Stimulated activated naive B cell treated with anti-CD40 and anti-IgM and Interleukin-4, amounts not matched to agents 10 μg/mL and 1 μg/mL and 100 μg/mL, for 72 hours (primary cell): ENCODE measurements around the gene FKBP5.
A peak's percentile ranks its signal among the peaks of the same experiment; 100 is the strongest.
"Not testable (repeated sequence)": the region's sequence is repeated elsewhere in the genome, so short reads cannot be mapped to it uniquely, and the experiment has no call there.

ENCODE experiments used
- ATAC-seq, 2 donors: fragments of 150-1000 bp; cut with Tn5 transposase; replicated peaks; 2 replicates each; pipeline ENCODE4 v1.10.0; 2021; ENCODE audit warnings: moderate library complexity in 1 of 2
- DNase-seq: peaks from one replicate; pipeline ENCODE4 v3.0.0; 2021
- H3K27ac Mint-ChIP-seq: one replicate; pipeline ENCODE4 v1.8.0; 2022; ENCODE audit warnings: mild to moderate bottlenecking, mixed read lengths
- H3K27me3 Mint-ChIP-seq, 2 donors: one replicate each; pipeline ENCODE4 v1.8.0; 2022; ENCODE audit warnings: mixed read lengths in 2 of 2
- H3K36me3 Mint-ChIP-seq, 2 donors: one replicate each; pipeline ENCODE4 v1.8.0; 2022; ENCODE audit warnings: mixed read lengths in 2 of 2, mild to moderate bottlenecking in 1 of 2
- H3K4me1 Mint-ChIP-seq, 2 donors: one replicate each; pipeline ENCODE4 v1.8.0; 2022; ENCODE audit warnings: mixed read lengths in 2 of 2, mild to moderate bottlenecking in 1 of 2
- H3K4me3 Mint-ChIP-seq, 2 donors: one replicate each; pipeline ENCODE4 v1.8.0; 2022; ENCODE audit warnings: mild to moderate bottlenecking in 2 of 2, mixed read lengths in 2 of 2, moderate library complexity in 1 of 2
- H3K9me3 Mint-ChIP-seq, 2 donors: one replicate each; pipeline ENCODE4 v1.8.0; 2022; ENCODE audit warnings: mixed read lengths in 2 of 2, mild to moderate bottlenecking in 1 of 2

FKBP5 gene

DNA sequence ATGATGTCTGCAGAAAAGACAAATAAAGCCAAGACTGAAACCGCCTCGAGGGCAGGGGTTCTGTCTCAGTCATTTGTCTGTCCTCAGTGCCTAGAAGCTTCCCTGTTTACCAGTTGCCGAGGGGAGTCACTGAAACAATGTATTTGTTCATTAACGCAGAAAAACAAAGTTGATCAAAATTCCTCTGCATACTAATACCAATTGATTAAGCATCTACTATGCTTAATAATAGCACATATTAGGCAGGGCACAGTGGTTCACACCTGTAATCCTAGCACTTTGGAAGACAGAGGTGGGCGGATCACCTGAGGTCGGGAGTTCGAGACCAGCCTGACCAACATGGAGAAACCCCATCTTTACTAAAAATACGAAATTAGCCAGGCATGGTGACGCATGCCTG is 1.8 kb upstream of the FKBP5 start:
- no peak for DNase-seq
- no peak overlapping the region for H3K4me3 Mint-ChIP-seq
- H3K27me3 Mint-ChIP-seq = no peaks in the 10 kb centered on the region
- H3K36me3 Mint-ChIP-seq = no peaks in the 10 kb centered on the region
- H3K9me3 Mint-ChIP-seq = no peaks in the 10 kb centered on the region
- peaks cover 6 to 15% of the 10 kb centered on the region in 2 donors for H3K4me1 Mint-ChIP-seq
- no peak for ATAC-seq
- H3K27ac Mint-ChIP-seq = no peak overlapping the region

DNA sequence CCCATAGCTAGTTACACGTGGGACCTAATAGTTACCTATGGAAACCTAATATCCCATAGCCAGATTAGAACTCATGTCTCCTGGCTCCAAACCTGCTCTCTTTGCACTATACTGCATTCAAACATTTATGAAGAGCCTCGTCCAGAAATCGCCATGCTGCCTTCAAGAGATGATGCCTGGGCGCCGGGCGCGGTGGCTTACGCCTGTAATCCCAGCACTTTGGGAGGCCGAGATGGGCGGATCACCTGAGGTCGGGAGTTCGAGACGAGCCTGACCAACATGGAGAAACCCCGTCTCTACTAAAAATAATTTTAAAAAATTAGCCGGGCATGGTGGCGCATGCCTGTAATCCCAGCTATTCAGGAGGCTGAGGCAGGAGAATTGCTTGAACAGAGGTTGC is 1.3 kb upstream of the FKBP5 start:
- H3K9me3 Mint-ChIP-seq, DNase-seq, H3K4me3 Mint-ChIP-seq, H3K36me3 Mint-ChIP-seq, H3K27me3 Mint-ChIP-seq, ATAC-seq, H3K27ac Mint-ChIP-seq: not testable (repeated sequence)
- peaks cover 6 to 15% of the 10 kb centered on the region in 2 donors for H3K4me1 Mint-ChIP-seq

DNA sequence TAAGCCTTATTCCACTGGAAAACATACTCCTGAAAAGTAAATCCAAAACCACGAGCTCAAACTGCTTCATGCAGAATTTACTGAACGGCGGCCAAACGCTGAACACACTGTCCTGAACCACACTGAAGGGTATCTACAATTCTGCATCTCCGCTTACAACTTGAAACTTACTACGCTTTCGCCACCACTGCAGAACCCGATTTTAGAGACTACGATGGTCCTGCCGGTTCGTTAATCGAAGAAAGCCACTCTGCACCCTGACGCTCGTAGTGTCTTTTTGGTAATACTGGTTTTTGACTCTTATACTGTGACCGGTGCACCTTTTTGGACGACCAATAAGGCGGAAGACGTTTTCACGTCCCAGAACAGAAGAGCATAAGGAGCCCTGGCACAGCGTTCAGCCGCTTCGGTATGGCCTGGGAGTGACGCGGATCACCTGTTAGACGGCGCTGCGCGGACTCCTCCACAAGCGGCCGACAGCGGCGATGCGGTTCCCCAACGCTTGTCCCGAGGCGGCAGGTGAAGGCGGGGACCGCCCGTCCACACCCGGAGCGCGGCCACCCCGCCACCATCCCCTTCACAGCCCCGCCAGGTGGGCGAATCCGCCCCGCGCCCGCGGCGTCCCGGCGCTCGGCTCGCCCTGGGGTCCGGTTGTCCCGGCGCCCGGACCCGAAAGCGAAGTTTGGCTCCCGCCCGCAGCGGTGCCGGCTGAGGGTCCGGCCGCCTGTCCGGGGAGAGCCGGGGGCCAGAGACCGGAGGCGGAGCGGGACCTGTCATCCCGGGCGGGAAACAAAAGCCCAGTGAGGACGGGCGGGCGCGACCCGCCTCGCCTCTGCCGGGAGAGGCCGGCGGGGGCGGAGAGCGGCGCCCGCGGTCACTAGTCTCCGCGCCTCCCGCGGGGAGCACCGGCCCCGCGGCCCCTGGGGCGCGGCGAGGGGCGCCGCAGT is 784 bp downstream of the FKBP5 start:
- Mint-ChIP-seq H3K27me3 (no peaks in the 10 kb centered on the region), H3K4me1 (peaks cover 6 to 15% of the 10 kb centered on the region in 2 donors), H3K4me3 (peak overlapping the region; percentile 88 to 89), H3K9me3 (no peaks in the 10 kb centered on the region), H3K36me3 (no peaks in the 10 kb centered on the region), H3K27ac (peak overlapping the region; percentile 72)
- ATAC-seq (peak; percentile 59 to 65), DNase-seq (peak; percentile 45)

DNA sequence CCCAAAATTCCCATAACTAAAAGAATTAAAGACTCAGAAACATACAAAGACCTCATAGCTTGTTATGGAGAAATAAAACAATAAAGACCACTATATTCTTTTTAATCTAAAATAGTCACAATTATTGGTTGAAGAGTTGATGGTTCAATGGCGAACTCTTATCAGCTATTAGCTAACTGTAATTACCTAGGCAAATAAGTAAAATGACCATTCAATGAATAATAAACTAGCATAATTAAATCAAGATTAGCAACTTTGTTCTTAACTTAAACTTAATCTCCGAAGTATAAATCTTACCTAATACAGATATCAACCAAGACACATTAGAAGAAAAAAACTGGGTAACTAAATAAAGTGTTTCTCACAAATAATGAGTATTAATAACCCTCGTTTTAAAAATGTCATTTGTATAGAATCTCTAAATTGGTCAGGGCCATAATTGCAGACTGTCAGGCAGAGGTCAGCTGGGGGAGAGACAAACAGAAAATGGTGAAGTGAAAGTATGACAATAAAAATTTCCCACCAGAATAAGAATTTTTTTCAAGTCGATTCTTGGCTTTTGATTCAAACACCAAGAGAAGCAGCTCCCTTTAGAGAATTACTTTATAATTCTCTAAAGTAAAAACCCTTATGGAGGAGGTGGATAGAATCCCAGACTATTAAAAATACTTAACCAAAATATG is 1.7 kb downstream of the FKBP5 start:
- peak overlapping the region; percentile 88 to 89 for H3K4me3 Mint-ChIP-seq
- no peak for DNase-seq
- H3K27ac Mint-ChIP-seq = no peak overlapping the region
- no peaks in the 10 kb centered on the region for H3K27me3 Mint-ChIP-seq
- H3K4me1 Mint-ChIP-seq = peaks cover 6 to 15% of the 10 kb centered on the region in 2 donors
- H3K36me3 Mint-ChIP-seq = no peaks in the 10 kb centered on the region
- no peaks in the 10 kb centered on the region for H3K9me3 Mint-ChIP-seq
- no peak for ATAC-seq

DNA sequence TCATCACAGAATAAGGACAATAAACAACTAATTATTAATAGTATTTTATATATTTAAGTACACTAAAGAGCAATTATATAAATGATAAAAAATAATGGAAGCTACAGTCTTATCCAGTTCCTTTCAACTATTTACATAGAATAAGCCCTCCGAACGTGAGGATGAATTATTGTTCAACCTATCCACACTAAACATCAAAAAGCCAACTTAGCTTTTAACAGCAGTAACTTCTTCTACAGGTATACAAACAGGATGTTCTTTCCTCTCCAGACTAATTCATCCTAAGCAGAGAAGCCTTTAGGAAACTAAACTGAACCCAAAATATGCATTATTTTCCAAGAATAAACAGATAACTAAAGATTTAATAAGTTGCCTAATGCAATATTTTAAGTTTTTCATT is 2.3 kb downstream of the FKBP5 start:
- H3K27ac Mint-ChIP-seq = no peak overlapping the region
- H3K27me3 Mint-ChIP-seq = no peaks in the 10 kb centered on the region
- DNase-seq (no peak), ATAC-seq (no peak)
- H3K36me3 Mint-ChIP-seq = no peaks in the 10 kb centered on the region
- no peaks in the 10 kb centered on the region for H3K9me3 Mint-ChIP-seq
- H3K4me1 Mint-ChIP-seq = peaks cover 7 to 21% of the 10 kb centered on the region in 2 donors
- no peak overlapping the region for H3K4me3 Mint-ChIP-seq

DNA sequence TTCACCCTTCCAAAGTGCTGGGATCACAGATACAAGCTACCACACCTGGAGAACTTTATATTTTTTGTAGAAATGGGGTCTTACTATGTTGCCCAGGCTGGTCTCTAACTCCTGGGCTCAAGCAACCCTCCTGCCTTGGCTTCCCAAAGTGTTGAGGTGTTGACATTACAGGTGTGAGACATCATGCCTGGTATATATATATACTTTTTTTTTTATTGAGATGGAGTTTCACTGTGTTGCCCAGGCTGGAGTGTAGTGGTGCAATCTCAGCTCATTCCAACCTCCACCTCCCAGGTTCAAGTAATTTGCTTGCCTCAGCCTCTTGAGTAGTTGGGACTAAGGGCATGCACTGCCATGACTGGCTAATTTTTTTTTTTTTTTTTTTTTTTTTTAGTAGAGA is 5.4 kb downstream of the FKBP5 start:
- Mint-ChIP-seq H3K4me3 (no peak overlapping the region), H3K27ac (no peak overlapping the region), H3K36me3 (peaks cover 2 to 3% of the 10 kb centered on the region in 2 donors), H3K9me3 (no peaks in the 10 kb centered on the region), H3K27me3 (no peaks in the 10 kb centered on the region), H3K4me1 (peaks cover 5 to 16% of the 10 kb centered on the region in 2 donors)
- DNase-seq = no peak
- no peak for ATAC-seq

DNA sequence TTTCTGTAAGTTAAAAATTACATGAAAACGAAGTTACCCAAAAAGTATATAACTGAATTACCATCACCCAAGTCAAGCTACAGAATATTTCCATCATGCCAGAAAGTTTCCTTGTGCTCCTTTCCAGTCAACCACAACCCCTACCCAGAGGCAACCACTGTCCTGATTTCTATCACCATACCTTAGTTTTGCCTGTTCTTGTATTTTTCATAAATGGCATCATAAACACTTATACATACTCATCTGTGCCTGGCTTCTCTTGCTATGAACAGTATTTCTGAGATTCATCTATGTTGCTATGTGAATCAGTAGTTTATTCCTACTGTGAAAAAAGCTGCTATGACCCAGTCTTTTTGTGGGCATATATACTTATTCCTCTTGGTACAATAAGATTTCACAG is 7.4 kb downstream of the FKBP5 start:
- ATAC-seq = no peak
- no peak for DNase-seq
- H3K4me1 Mint-ChIP-seq = peaks cover 3 to 9% of the 10 kb centered on the region in 2 donors
- no peak overlapping the region for H3K4me3 Mint-ChIP-seq
- no peaks in the 10 kb centered on the region for H3K9me3 Mint-ChIP-seq
- H3K27me3 Mint-ChIP-seq = no peaks in the 10 kb centered on the region
- no peak overlapping the region for H3K27ac Mint-ChIP-seq
- peaks cover 2 to 3% of the 10 kb centered on the region in 2 donors for H3K36me3 Mint-ChIP-seq

DNA sequence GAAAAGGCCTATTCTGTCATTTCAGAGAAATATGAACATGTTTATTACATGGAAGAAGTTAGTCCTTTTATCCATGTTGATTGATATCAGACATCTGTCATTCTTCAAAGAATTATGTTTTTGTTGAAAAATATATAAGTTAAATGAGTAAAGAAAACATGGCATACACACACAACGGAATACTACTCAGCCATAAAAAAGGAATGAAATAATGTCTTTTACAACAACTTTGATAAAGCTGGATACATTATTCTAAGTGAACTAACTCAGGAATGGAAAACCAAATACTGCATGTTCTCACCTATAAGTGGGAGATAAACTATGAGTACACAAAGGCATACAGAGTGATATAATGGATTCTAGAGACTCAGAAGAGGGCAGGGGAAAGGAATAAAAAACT is 9.3 kb downstream of the FKBP5 start:
- Mint-ChIP-seq H3K4me3 (no peak overlapping the region), H3K9me3 (no peaks in the 10 kb centered on the region), H3K4me1 (peaks cover 3 to 9% of the 10 kb centered on the region in 2 donors), H3K27ac (no peak overlapping the region), H3K27me3 (no peaks in the 10 kb centered on the region), H3K36me3 (peaks cover 2 to 3% of the 10 kb centered on the region in 2 donors)
- no peak for ATAC-seq
- no peak for DNase-seq

DNA sequence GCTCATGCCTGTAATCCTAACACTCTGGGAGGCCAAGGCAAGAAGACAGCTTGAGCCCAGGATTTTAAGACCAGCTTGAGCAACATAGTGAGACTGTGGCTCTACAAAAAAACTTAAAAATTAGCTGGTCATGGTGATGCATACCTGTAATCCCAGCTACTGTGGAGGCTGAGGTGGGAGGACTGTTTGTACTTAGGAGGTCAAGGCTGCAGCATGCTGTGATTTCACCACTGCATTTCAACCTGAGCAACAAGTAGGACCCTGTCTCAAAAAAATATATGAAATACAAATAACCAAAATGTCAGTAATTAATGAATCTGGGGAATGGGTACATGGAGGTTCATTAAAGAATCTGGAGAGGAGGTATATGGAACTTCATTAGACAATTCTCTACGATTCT is 9.9 kb downstream of the FKBP5 start:
- H3K27me3 Mint-ChIP-seq = no peaks in the 10 kb centered on the region

DNA sequence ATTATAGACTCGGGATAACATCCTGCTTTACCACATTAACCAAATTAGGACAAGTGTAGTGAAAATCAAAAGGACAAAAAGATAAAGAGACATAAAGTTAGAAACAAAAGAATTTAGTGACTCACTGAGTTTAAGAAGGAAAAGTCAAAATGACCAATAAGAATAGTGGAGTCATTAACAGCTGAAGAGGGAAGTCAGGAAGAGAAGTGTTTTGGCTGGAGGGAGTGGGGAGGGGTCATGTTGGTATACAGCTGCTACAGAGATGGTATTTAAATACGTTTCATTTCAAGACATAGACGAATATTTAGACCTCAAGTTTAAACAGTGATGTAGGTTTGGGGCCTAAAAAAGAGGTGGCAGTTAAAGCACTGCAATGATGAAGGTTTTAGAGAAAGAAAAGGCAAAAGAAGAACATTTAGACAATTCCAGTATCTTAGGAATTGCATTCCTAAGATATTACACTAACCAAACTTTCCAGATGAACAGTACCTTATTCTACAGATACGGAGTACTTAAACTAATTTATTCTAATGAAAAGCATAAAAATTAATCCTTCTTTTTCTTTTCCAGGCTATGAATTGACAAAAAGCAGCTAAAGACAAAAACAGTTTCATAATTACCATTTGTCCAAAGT is 10.6 kb downstream of the FKBP5 start:
- Mint-ChIP-seq H3K36me3 (peaks cover 2 to 3% of the 10 kb centered on the region in 2 donors), H3K4me3 (no peak overlapping the region), H3K27me3 (no peaks in the 10 kb centered on the region), H3K4me1 (peaks cover 6 to 14% of the 10 kb centered on the region in 2 donors), H3K27ac (no peak overlapping the region), H3K9me3 (no peaks in the 10 kb centered on the region)
- ATAC-seq = no peak
- no peak for DNase-seq

More for the DNA sequence above, 9.9 kb downstream of the FKBP5 start:
- Mint-ChIP-seq H3K9me3 (no peaks in the 10 kb centered on the region), H3K4me3 (no peak overlapping the region), H3K27ac (no peak overlapping the region), H3K36me3 (peaks cover 2 to 3% of the 10 kb centered on the region in 2 donors), H3K4me1 (peaks cover 6 to 13% of the 10 kb centered on the region in 2 donors)
- ATAC-seq (no peak), DNase-seq (no peak)

DNA sequence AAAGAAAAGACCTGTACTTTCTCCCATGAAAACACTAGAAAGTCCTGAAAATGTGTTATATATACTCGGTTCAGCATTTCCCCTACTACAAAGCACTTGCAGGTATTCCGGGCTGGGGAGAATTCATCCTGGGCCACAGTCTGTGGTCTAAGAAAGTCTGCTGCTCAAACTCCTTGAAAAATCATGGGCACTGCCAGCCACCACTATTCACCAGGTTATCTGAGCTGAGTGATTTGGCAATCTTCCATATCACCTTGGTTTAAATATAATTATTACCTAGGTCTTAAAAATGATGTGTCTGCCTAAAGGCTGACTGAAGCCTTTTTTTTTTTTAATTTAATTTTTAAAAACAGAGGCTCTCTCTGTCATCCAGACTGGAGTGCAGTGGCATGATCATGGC is 11.3 kb downstream of the FKBP5 start:
- Mint-ChIP-seq H3K36me3 (peaks cover 2 to 3% of the 10 kb centered on the region in 2 donors), H3K27me3 (no peaks in the 10 kb centered on the region), H3K4me3 (no peak overlapping the region), H3K4me1 (peaks cover 6 to 14% of the 10 kb centered on the region in 2 donors), H3K9me3 (no peaks in the 10 kb centered on the region), H3K27ac (no peak overlapping the region)
- no peak for ATAC-seq
- no peak for DNase-seq

DNA sequence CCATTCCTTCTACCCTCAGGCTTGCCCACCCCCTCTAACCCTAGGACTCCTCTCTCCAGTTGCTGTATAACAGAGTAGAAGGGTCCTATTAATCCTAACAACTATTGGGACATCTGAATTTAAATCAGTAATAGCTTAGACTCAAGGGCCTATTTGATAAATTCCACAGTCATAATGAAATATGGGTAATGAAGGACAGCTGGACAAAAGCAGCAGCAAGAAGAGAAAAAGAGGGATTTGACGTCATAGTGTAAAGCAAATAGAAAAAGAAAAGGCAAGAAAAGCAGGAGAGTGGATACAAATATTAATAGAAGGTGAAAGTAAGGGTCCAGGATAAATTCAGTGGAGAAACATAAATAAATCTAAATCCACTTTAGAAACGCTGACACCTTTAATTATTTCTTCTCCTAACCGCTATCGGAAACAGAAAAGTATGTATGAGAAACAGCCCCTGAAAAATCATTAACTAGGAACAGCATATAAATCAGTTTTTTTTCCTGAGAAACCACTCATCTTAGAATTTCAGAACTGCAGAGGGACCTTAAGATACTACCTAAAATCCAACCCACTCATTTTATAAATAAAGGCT is 12.8 kb downstream of the FKBP5 start:
- H3K4me3 Mint-ChIP-seq = no peak overlapping the region

DNA sequence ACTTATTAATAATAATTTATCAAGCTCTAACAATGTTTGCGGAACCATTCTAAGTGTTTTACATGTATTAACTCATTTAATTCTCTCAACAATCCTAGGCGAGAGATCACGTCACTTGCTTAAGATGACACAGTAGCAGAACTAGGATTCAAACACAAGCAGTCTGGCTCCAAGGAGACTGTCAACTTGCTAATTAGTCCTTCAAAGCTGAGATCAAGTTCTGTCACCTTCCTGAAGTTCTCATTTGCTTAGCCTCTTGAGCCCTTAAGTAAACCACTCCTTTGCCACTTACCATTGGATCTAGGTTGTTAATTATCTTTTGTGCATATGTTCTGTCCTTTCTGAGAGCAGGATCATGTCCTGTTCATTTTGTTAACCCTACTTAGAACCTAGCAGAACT is 14.1 kb downstream of the FKBP5 start:
- Mint-ChIP-seq H3K9me3 (no peaks in the 10 kb centered on the region), H3K4me1 (peaks cover 5 to 9% of the 10 kb centered on the region in 2 donors), H3K4me3 (no peak overlapping the region), H3K36me3 (peaks cover 2 to 3% of the 10 kb centered on the region in 2 donors), H3K27ac (no peak overlapping the region), H3K27me3 (no peaks in the 10 kb centered on the region)
- no peak for ATAC-seq
- DNase-seq = no peak

More for the DNA sequence above, 12.8 kb downstream of the FKBP5 start:
- Mint-ChIP-seq H3K27ac (no peak overlapping the region), H3K4me1 (peaks cover 4 to 5% of the 10 kb centered on the region in 2 donors), H3K27me3 (no peaks in the 10 kb centered on the region), H3K9me3 (no peaks in the 10 kb centered on the region), H3K36me3 (peaks cover 2 to 3% of the 10 kb centered on the region in 2 donors)
- ATAC-seq (no peak), DNase-seq (no peak)

DNA sequence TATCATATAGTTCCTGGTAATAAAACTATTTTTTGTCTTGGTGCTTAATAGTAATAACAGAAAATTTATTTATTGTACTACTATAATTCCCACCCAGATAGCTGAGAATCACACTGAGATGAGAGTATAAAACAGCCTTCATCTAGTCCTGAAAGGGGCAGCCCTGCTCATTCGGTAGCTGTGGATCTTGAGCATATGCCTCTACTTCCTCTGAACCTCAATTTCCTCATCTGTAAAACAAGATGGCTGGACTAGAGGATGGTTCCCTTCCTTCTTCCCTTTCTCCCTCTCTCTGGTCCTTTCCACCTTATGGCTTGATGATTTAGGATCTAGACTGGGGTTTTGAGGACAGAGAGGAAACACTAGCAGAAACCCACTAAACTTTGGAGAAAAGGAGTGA is 15.0 kb downstream of the FKBP5 start:
- H3K9me3 Mint-ChIP-seq = no peaks in the 10 kb centered on the region
- no peaks in the 10 kb centered on the region for H3K27me3 Mint-ChIP-seq
- ATAC-seq (no peak), DNase-seq (no peak)
- H3K4me1 Mint-ChIP-seq = peaks cover 7 to 16% of the 10 kb centered on the region in 2 donors
- no peaks in the 10 kb centered on the region for H3K36me3 Mint-ChIP-seq
- H3K4me3 Mint-ChIP-seq = no peak overlapping the region
- H3K27ac Mint-ChIP-seq = no peak overlapping the region
